Activated naive CD8-positive, alpha-beta T cell treated with anti-CD3 and anti-CD28 coated beads, Interleukin-2, amount 50 U/mL, for 24 hours (primary cell): ENCODE measurements around the gene CHD6.
A peak's percentile ranks its signal among the peaks of the same experiment; 100 is the strongest.

ENCODE experiments used
- ATAC-seq: fragments of 150-1000 bp; cut with Tn5 transposase; one replicate; pipeline ENCODE4 v1.10.0; 2021
- DNase-seq: peaks from one replicate; pipeline ENCODE4 v3.0.0; 2021
- H3K27ac Mint-ChIP-seq: one replicate; pipeline ENCODE4 v1.8.0; 2021; ENCODE audit warnings: mild to moderate bottlenecking, mixed read lengths
- H3K27me3 Mint-ChIP-seq: one replicate; pipeline ENCODE4 v1.8.0; 2021; ENCODE audit warnings: mixed read lengths
- H3K36me3 Mint-ChIP-seq: one replicate; pipeline ENCODE4 v1.8.0; 2021; ENCODE audit warnings: low read depth, mixed read lengths
- H3K4me1 Mint-ChIP-seq: one replicate; pipeline ENCODE4 v1.8.0; 2021; ENCODE audit warnings: mixed read lengths
- H3K4me3 Mint-ChIP-seq: one replicate; pipeline ENCODE4 v1.8.0; 2021; ENCODE audit warnings: mild to moderate bottlenecking, moderate library complexity, mixed read lengths
- H3K9me3 Mint-ChIP-seq: one replicate; pipeline ENCODE4 v1.8.0; 2021; ENCODE audit warnings: mixed read lengths

Gene CHD6

DNA sequence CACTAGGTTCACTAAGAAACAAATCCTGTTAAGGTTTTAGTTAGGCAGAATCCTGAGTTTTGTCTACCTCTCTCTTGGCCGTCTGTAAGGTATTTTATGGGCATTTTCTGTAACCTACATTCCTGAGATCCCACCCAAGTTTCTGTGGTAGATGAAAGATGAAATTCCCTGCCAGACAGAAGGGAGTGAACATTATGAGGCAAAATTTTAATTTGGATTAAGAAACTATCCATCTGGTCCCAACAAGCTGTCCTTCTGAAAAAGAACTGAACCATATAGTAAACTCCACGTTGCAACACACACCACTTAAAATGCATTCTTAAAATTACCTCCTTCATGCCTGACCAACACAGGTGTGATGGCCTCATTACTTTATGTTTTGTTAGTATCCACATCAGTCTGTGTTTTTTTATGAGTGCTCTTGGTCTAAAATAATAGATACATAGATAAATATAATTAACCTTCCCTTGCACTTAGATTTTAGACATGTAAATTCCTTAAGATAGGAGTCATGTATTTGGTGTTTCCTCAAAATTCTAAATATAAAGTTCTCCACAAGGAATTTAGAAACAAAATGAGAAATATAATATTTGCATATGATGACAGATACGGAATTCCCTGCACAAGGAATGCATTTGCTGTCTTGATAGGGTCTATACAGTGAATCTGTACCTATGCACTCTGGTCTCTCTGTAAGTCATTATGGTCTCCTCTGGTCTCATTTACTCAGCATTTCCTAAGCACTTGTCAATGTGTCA lies 86.5 kb downstream of the CHD6 start:
- peaks cover 10% of the 10 kb centered on the region for H3K4me1 Mint-ChIP-seq
- no peak for DNase-seq
- ATAC-seq, result no peak
- H3K27ac Mint-ChIP-seq, result no peak overlapping the region
- peaks cover 11% of the 10 kb centered on the region for H3K36me3 Mint-ChIP-seq
- H3K4me3 Mint-ChIP-seq, result no peak overlapping the region
- no peaks in the 10 kb centered on the region for H3K27me3 Mint-ChIP-seq
- H3K9me3 Mint-ChIP-seq, result no peaks in the 10 kb centered on the region

DNA sequence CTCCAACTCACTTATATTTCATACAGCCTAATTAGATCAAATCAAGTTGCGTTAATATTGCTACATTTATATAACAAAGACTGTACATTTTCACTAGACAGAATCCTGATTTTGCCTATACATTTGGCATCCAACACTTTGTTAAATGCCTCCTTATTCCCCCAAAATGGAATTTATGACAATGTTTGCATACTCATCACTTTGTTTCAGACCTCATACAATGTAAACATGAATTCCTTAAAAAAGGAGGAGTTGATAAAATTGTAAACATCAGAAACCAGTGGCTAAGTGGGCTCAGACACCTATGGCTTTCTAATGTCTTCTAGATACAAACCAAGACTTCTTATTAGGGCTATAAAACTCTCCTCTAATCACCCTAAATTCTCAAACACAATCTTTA lies 87.3 kb downstream of the CHD6 start:
- no peaks in the 10 kb centered on the region for H3K9me3 Mint-ChIP-seq
- no peak overlapping the region for H3K4me3 Mint-ChIP-seq
- H3K27ac Mint-ChIP-seq, result no peak overlapping the region
- peaks cover 18% of the 10 kb centered on the region for H3K4me1 Mint-ChIP-seq
- H3K27me3 Mint-ChIP-seq, result no peaks in the 10 kb centered on the region
- peaks cover 11% of the 10 kb centered on the region for H3K36me3 Mint-ChIP-seq
- ATAC-seq (no peak), DNase-seq (no peak)

DNA sequence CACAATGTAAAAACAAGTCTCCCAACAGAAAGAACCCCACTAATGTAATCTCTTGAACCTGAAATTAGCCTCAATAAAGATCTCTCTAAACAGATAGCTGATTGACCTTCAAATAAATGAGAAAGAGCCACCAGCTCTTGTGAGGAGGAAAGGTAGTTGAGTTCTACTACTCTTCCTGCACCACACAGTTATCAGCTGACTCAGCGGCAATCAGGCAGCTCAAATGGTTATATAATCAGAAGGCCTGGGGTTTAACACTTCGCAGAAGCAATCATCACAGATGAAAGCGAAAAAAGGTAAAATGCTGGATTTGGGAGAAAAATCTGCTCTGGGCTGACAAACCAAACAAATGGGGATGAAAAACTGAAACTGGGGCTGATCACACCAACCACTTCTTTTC lies 91.8 kb downstream of the CHD6 start:
- ATAC-seq (no peak), DNase-seq (no peak)
- Mint-ChIP-seq H3K4me1 (peaks cover 32% of the 10 kb centered on the region), H3K4me3 (no peak overlapping the region), H3K27ac (no peak overlapping the region), H3K9me3 (no peaks in the 10 kb centered on the region), H3K36me3 (peaks cover 9% of the 10 kb centered on the region), H3K27me3 (no peaks in the 10 kb centered on the region)

- peaks cover 12% of the 10 kb centered on the region for H3K36me3 Mint-ChIP-seq
- H3K9me3 Mint-ChIP-seq, result no peaks in the 10 kb centered on the region
- no peak overlapping the region for H3K4me3 Mint-ChIP-seq
- H3K27ac Mint-ChIP-seq, result no peak overlapping the region
- ATAC-seq (no peak), DNase-seq (no peak)
- H3K27me3 Mint-ChIP-seq, result no peaks in the 10 kb centered on the region
- peaks cover 32% of the 10 kb centered on the region for H3K4me1 Mint-ChIP-seq
Measured at GRCh38 chr20:41524980-41525613, 93.1 kb downstream of the CHD6 start.

- H3K27me3 Mint-ChIP-seq, result no peaks in the 10 kb centered on the region
- no peak overlapping the region for H3K27ac Mint-ChIP-seq
- H3K9me3 Mint-ChIP-seq, result no peaks in the 10 kb centered on the region
Measured at GRCh38 chr20:41523857-41524256, 94.3 kb downstream of the CHD6 start.

GRCh38 chr20:41513829-41514228 lies 104.3 kb downstream of the CHD6 start:
- H3K27me3 Mint-ChIP-seq, result no peaks in the 10 kb centered on the region
- H3K27ac Mint-ChIP-seq, result no peak overlapping the region
- H3K4me3 Mint-ChIP-seq, result no peak overlapping the region
- H3K4me1 Mint-ChIP-seq, result no peaks in the 10 kb centered on the region
- DNase-seq (no peak), ATAC-seq (no peak)
- no peaks in the 10 kb centered on the region for H3K9me3 Mint-ChIP-seq
- H3K36me3 Mint-ChIP-seq, result peaks cover 33% of the 10 kb centered on the region

More at GRCh38 chr20:41523857-41524256, 94.3 kb downstream of the CHD6 start:
- no peak for ATAC-seq
- DNase-seq, result no peak
- H3K4me3 Mint-ChIP-seq, result no peak overlapping the region
- peaks cover 30% of the 10 kb centered on the region for H3K4me1 Mint-ChIP-seq
- H3K36me3 Mint-ChIP-seq, result peaks cover 15% of the 10 kb centered on the region

DNA sequence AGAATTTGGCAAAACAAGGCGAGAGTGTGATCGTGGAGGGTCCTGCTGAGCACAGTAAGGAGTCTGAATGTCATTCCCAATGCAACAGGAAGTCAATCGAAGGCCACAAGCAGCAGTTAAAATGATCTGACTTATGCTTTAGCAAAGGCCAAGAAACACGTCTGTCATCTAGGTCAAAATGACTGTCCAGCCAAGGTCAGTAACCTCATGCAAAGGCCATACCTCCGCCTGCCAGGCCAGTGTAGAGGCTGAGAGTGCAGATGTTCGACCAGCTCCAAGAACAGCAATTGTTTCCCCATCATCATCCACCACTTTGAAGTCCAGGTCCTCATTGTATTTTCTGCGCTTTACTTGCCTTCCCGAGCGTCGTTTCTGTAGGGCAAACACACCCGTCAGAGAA lies 105.6 kb downstream of the CHD6 start:
- Mint-ChIP-seq H3K27me3 (no peaks in the 10 kb centered on the region), H3K4me3 (no peak overlapping the region), H3K4me1 (peaks cover 4% of the 10 kb centered on the region), H3K27ac (no peak overlapping the region), H3K9me3 (no peaks in the 10 kb centered on the region), H3K36me3 (peaks cover 32% of the 10 kb centered on the region)
- ATAC-seq (no peak), DNase-seq (no peak)

DNA sequence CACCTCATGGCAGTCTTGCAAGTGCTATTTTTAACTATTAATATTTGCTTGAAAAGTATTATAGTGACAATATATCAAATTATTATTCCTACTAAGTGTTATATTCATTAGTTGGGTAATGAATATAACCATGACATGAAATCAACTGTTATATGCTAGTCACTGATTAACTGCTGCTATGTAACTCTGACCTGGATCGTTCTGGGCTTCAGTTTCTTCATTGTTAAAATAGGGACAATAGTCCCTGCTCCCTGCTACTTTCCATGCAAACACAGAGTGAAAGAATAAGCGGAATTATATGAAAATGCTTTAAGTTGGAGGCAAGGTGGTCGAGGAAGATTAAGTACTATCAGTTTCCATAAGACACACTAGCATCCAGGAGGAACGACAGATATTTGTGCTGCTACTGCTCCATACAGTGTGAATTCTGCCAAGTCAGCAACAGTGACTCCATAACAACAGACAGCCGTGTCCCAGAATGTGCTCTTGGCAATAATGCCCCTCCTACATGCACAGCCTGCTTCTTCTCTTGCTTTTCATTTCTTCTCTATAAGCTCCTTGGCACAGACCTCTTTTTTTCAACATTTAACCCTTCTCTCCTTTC lies 107.2 kb downstream of the CHD6 start:
- ATAC-seq (no peak), DNase-seq (no peak)
- no peaks in the 10 kb centered on the region for H3K27me3 Mint-ChIP-seq
- no peak overlapping the region for H3K4me3 Mint-ChIP-seq
- H3K27ac Mint-ChIP-seq, result no peak overlapping the region
- peaks cover 5% of the 10 kb centered on the region for H3K4me1 Mint-ChIP-seq
- H3K36me3 Mint-ChIP-seq, result peaks cover 41% of the 10 kb centered on the region
- peaks cover 2% of the 10 kb centered on the region for H3K9me3 Mint-ChIP-seq

DNA sequence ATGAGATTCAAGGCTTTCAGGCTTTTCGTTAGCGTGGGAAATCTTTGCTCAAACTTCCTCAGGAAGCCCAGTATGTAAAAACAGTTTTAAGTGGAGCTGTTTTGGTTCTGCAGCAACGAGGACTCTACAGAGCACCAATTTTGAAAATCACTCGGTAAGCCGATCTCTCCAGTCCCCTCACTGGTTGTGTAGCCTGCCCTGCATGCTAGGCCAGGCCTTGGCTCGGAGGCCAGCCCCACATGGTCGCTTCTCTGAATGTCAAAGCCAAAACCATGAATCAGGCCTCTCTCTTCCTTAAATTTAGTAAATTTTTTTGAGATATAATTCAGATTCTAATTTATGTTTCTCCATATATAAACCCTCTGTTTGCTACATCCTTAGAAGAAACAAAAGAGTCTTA lies 108.0 kb downstream of the CHD6 start:
- DNase-seq (no peak), ATAC-seq (no peak)
- peaks cover 11% of the 10 kb centered on the region for H3K4me1 Mint-ChIP-seq
- no peak overlapping the region for H3K27ac Mint-ChIP-seq
- peaks cover 10% of the 10 kb centered on the region for H3K9me3 Mint-ChIP-seq
- H3K27me3 Mint-ChIP-seq, result no peaks in the 10 kb centered on the region
- H3K4me3 Mint-ChIP-seq, result no peak overlapping the region
- H3K36me3 Mint-ChIP-seq, result peaks cover 44% of the 10 kb centered on the region

DNA sequence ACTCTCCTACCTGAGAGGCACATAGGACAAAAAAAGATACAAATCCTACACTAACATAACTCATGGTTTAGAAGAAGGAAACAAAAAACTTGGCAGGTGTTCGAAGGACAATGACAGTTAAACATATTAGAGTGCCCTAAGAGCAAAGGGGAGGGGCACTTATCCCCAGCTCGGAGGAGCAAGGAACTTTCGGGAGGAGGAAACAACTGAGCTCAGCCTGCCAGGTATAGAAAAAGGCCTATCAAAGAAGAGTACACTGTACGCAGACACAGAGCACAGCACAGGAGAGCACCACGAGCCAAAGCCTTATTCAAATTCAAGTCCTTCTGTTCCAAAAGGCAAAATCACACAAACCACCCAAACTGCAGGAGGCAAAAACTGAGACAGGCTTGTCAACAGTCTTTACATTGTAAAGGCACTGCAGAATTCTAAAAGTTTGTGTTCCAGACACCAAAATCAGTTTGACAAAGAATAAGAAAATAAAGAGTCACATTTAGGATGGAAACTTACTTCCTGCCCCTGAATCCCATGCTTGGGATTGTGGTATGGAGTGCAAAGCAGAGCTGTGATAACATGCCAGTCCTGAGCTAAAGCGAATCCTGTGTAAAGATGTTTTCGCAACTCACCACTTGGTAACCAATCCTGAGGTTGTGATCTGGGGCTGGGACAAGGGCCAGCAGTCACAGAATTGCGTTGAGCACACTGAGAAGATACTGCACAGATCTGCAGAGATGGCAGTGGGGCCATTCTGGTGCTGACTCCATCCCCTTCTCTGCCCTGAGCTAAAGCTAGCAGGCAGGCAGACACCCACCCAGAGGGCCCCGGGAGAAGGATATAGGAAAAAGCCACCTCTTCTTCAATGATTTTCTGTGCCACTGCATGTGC lies 108.6 kb downstream of the CHD6 start:
- ATAC-seq (no peak), DNase-seq (no peak)
- peaks cover 43% of the 10 kb centered on the region for H3K36me3 Mint-ChIP-seq
- H3K9me3 Mint-ChIP-seq, result peaks cover 11% of the 10 kb centered on the region
- no peak overlapping the region for H3K27ac Mint-ChIP-seq
- H3K4me1 Mint-ChIP-seq, result peaks cover 16% of the 10 kb centered on the region
- no peak overlapping the region for H3K4me3 Mint-ChIP-seq
- no peaks in the 10 kb centered on the region for H3K27me3 Mint-ChIP-seq

DNA sequence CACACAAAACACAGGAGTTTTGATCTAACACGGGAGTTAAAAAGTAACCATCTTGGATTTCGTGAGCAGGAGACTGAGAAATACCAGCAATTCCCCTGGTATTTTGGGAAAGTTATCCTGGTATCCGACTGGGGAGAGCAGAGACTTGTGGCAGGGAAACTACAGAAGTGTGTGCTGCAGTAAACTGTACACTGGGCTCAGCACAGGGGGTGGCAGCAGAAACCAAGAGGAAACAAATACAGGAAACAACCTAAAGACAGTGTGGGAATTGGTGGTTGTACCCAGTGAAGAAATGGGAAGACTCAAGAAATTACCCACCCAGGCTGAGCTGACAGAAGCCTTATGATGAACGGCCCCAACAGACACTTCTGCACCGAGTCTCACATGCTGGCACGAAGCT lies 109.8 kb downstream of the CHD6 start:
- no peaks in the 10 kb centered on the region for H3K27me3 Mint-ChIP-seq
- H3K4me3 Mint-ChIP-seq, result no peak overlapping the region
- no peak for ATAC-seq
- H3K27ac Mint-ChIP-seq, result peak overlapping the region; percentile 36
- peaks cover 11% of the 10 kb centered on the region for H3K9me3 Mint-ChIP-seq
- H3K36me3 Mint-ChIP-seq, result peaks cover 40% of the 10 kb centered on the region
- peaks cover 17% of the 10 kb centered on the region for H3K4me1 Mint-ChIP-seq
- DNase-seq, result no peak

GRCh38 chr20:41507851-41508250 lies 110.3 kb downstream of the CHD6 start:
- Mint-ChIP-seq H3K27ac (no peak overlapping the region), H3K36me3 (peaks cover 38% of the 10 kb centered on the region), H3K27me3 (no peaks in the 10 kb centered on the region), H3K9me3 (peaks cover 11% of the 10 kb centered on the region), H3K4me1 (peaks cover 17% of the 10 kb centered on the region), H3K4me3 (no peak overlapping the region)
- DNase-seq (no peak), ATAC-seq (no peak)

DNA sequence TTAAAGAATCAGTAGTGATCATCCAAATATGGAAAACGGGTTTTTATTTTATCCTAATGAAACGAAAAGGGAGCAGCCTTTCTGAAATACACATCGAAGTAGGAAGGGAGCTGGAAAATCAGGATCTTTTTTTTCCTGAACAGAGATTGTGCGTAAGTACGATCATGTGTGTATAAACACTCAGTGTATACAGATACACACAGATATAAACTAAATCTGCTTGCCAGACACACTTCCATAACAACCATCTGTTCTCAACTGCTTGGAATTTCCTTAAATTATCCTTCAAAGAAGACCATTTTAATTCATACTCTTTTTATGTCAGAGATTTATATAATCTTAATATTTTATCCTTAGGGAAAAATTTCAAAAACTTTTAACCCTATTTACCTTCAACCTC lies 110.7 kb downstream of the CHD6 start:
- Mint-ChIP-seq H3K9me3 (peaks cover 11% of the 10 kb centered on the region), H3K4me3 (no peak overlapping the region), H3K27ac (no peak overlapping the region), H3K36me3 (peaks cover 34% of the 10 kb centered on the region), H3K27me3 (no peaks in the 10 kb centered on the region), H3K4me1 (peaks cover 17% of the 10 kb centered on the region)
- ATAC-seq (no peak), DNase-seq (no peak)

- Mint-ChIP-seq H3K4me1 (peaks cover 17% of the 10 kb centered on the region), H3K27ac (no peak overlapping the region), H3K4me3 (no peak overlapping the region), H3K36me3 (peaks cover 26% of the 10 kb centered on the region), H3K9me3 (peaks cover 11% of the 10 kb centered on the region), H3K27me3 (no peaks in the 10 kb centered on the region)
- ATAC-seq, result no peak
- no peak for DNase-seq
Measured at GRCh38 chr20:41506192-41506915, 111.8 kb downstream of the CHD6 start.
